BJ (cell line): ENCODE results near the gene BCL7C. TPM values are rescaled to one million over a fixed set of nuclear protein-coding genes. Genes with fewer than 3 reads are reported as not detected.
A peak's percentile ranks its signal among the peaks of the same experiment; 100 is the strongest.

ENCODE experiments used
- CTCF ChIA-PET: fragments of 350-600 bp; formaldehyde crosslinking; extraction: SDS; loops from one replicate; lab custom pipeline; 2021; ENCODE audit warnings: antibody characterized with exemption, inconsistent platforms; lab: Yijun Ruan, JAX
- POLR2A ChIA-PET: fragments of 300-600 bp; sonication (Branson Sonifier 250); formaldehyde crosslinking; extraction: SDS; loops from one replicate; lab custom pipeline; 2021; ENCODE audit warnings: antibody characterized with exemption; lab: Charles Lee
- DNase-seq: peaks from one replicate; pipeline ENCODE4 v3.0.0-alpha.2; 2011; ENCODE audit warnings: low read depth
- H3K27me3 ChIP-seq: 2 replicates; pipeline ENCODE4 v1.6.0; 2011; ENCODE audit warnings: low read length; ENCODE audit not compliant: control insufficient read depth, insufficient read depth
- H3K36me3 ChIP-seq: 2 replicates; pipeline ENCODE4 v1.5.1; 2011; ENCODE audit warnings: low read length; ENCODE audit not compliant: control insufficient read depth, insufficient read depth
- H3K4me3 ChIP-seq: 2 replicates; pipeline ENCODE4 v1.5.1; 2011; ENCODE audit warnings: low read depth, mild to moderate bottlenecking, control low read depth, low read length
- CTCF ChIP-seq: IDR thresholded peaks from 2 replicates; pipeline ENCODE4 v1.5.1; 2011; ENCODE audit warnings: low read depth, mild to moderate bottlenecking, control low read depth, inconsistent platforms, low read length, moderate library complexity; ENCODE audit not compliant: insufficient read depth
- polyA plus RNA-seq: library from polyadenylated mRNA; depleted of rRNA; stranded (reverse); fragments of >200 nt; gene quantifications from 2 replicates; pipeline ENCODE4 v1.2.3, GENCODE V29; 2011

BCL7C gene
- polyA plus RNA-seq, 1 experiment, result 27.4 TPM

GRCh38 chr16:30875871-30876801 is 17.7 kb downstream of the BCL7C start:
- no peak for TF ChIP-seq CTCF
- DNase-seq, result no peak
- no peaks in the 10 kb centered on the region for H3K27me3 ChIP-seq
- ChIA-PET CTCF (interaction anchor here (0.9 to 2.9 kb wide), 10 partner anchors 17 to 70 kb away, joined by 3 to 12 read pairs (median 4); partner anchors contain the start of gene BCL7C), POLR2A (no interaction called here)
- peaks cover 4% of the 10 kb centered on the region for H3K36me3 ChIP-seq
- peak overlapping the region; percentile 71 for H3K4me3 ChIP-seq

GRCh38 chr16:30874821-30875717 is 18.8 kb downstream of the BCL7C start:
- Histone ChIP-seq H3K36me3 (peaks cover 6% of the 10 kb centered on the region), H3K4me3 (peak overlapping the region; percentile 71), H3K27me3 (no peaks in the 10 kb centered on the region; the same call in 1 of the 2 replicates)
- ChIA-PET POLR2A (interaction anchor here (0.9 to 1.2 kb wide), 2 partner anchors 27 to 70 kb away, joined by 4 to 5 read pairs; no protein-coding TSS in a partner anchor), CTCF (interaction anchor here (0.7 to 2.9 kb wide), 9 partner anchors 18 to 69 kb away, joined by 3 to 12 read pairs (median 4); no protein-coding TSS in a partner anchor)
- no peak for TF ChIP-seq CTCF
- DNase-seq, result peak; percentile 39

- no peak for DNase-seq
- POLR2A ChIA-PET, result interaction anchor here (0.9 to 1.2 kb wide), 2 partner anchors 28 to 69 kb away, joined by 4 to 5 read pairs; no protein-coding TSS in a partner anchor
- no peak for TF ChIP-seq CTCF
- CTCF ChIA-PET, result interaction anchor here (0.6 to 2.1 kb wide), 5 partner anchors 21 to 67 kb away, joined by 3 to 8 read pairs (median 3); no protein-coding TSS in a partner anchor
- Histone ChIP-seq H3K27me3 (no peaks in the 10 kb centered on the region; the same call in 1 of the 2 replicates), H3K4me3 (peak overlapping the region; percentile 71), H3K36me3 (peaks cover 6% of the 10 kb centered on the region)
These were observed 19.5 kb downstream of the BCL7C start for GRCh38 chr16:30874244-30874820.

GRCh38 chr16:30870904-30871303 is 23.0 kb downstream of the BCL7C start:
- no peak for DNase-seq
- Histone ChIP-seq H3K27me3 (no peaks in the 10 kb centered on the region; the same call in 1 of the 2 replicates), H3K36me3 (peaks cover 2% of the 10 kb centered on the region; the same call in 1 of the 2 replicates), H3K4me3 (no peak overlapping the region)
- CTCF ChIA-PET, result no interaction called here
- no peak for TF ChIP-seq CTCF
- POLR2A ChIA-PET, result no interaction called here
